Measurements from ENCODE around the gene CCDC85C. TPM values are rescaled to one million over a fixed set of nuclear protein-coding genes. Genes with fewer than 3 reads are reported as not detected.

The CCDC85C gene
- total RNA-seq, 1 experiment from 2014 or later, result 35.8 TPM

- Mint-ChIP-seq H3K4me1 (peaks cover 38% of the 10 kb centered on the region), H3K27me3 (ENCODE audit: low read depth) (no peaks in the 10 kb centered on the region), H3K9me3 (no peaks in the 10 kb centered on the region), H3K36me3 (no peaks in the 10 kb centered on the region), H3K4me3 (no peak overlapping the region), H3K27ac (no peak overlapping the region)
- DNase-seq (ENCODE audit: low spot score), result no peak
- POLR2A ChIA-PET, result no interaction called here
- CTCF ChIA-PET, result interaction anchor here (1.1 kb wide), 1 partner anchor 26 kb away, joined by 4 read pairs; no protein-coding TSS in a partner anchor
- ATAC-seq, result no peak
- no peak for TF ChIP-seq RELA (CRISPR knock-in tag; IDR thresholded peaks at IDR 0.05; ENCODE audit: borderline replicate concordance)
- no peak for TF ChIP-seq JAZF1 (CRISPR knock-in tag; IDR thresholded peaks at IDR 0.05)
- TF ChIP-seq SOX15 (CRISPR knock-in tag; IDR thresholded peaks at IDR 0.05), result no peak
- TF ChIP-seq, protein P1, sequence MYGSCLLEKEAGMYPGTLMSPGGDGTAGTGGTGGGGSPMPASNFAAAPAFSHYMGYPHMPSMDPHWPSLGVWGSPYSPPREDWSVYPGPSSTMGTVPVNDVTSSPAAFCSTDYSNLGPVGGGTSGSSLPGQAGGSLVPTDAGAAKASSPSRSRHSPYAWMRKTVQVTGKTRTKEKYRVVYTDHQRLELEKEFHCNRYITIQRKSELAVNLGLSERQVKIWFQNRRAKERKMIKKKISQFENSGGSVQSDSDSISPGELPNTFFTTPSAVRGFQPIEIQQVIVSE (CRISPR knock-in tag; IDR thresholded peaks at IDR 0.05; ENCODE audit: borderline replicate concordance), result no peak
- no peak for TF ChIP-seq SMAD4 (CRISPR knock-in tag; IDR thresholded peaks at IDR 0.05)
- TF ChIP-seq SP1 (CRISPR knock-in tag; conservative IDR thresholded peaks at IDR 0.05), result no peak
- TF ChIP-seq FOXJ3 (CRISPR knock-in tag; IDR thresholded peaks at IDR 0.05; ENCODE audit: borderline replicate concordance), result no peak
- TF ChIP-seq, protein P2, sequence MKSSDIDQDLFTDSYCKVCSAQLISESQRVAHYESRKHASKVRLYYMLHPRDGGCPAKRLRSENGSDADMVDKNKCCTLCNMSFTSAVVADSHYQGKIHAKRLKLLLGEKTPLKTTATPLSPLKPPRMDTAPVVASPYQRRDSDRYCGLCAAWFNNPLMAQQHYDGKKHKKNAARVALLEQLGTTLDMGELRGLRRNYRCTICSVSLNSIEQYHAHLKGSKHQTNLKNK (CRISPR knock-in tag; IDR thresholded peaks at IDR 0.05), result no peak
- no peak for TF ChIP-seq NR3C1 (CRISPR knock-in tag; conservative IDR thresholded peaks at IDR 0.05; ENCODE audit: low read depth)
- TF ChIP-seq E2F4 (CRISPR knock-in tag; IDR thresholded peaks at IDR 0.05; ENCODE audit: borderline replicate concordance, low read depth), result no peak
- no peak for TF ChIP-seq TEAD1 (CRISPR knock-in tag; IDR thresholded peaks at IDR 0.05)
- TF ChIP-seq ZNF416 (CRISPR knock-in tag; IDR thresholded peaks at IDR 0.05), result no peak
- no peak for TF ChIP-seq HMGA2 (CRISPR knock-in tag; IDR thresholded peaks at IDR 0.05)
- TF ChIP-seq GRHL2 (CRISPR knock-in tag; IDR thresholded peaks at IDR 0.05; ENCODE audit: insufficient replicate concordance, severe bottlenecking), result no peak
Observed at GRCh38 chr14:99590746-99591555, 13.1 kb downstream of the CCDC85C start.

- H3K9me3 Mint-ChIP-seq, result no peaks in the 10 kb centered on the region
- ChIA-PET CTCF (interaction anchor here (0.8 to 1.1 kb wide), 2 partner anchors 16 to 25 kb away, joined by 3 to 4 read pairs; no protein-coding TSS in a partner anchor), POLR2A (no interaction called here)
- no peak for ATAC-seq
- no peak overlapping the region for H3K4me3 Mint-ChIP-seq
- no peaks in the 10 kb centered on the region for H3K36me3 Mint-ChIP-seq
- H3K27me3 Mint-ChIP-seq (ENCODE audit: low read depth), result no peaks in the 10 kb centered on the region
- H3K27ac Mint-ChIP-seq, result peak overlapping the region; percentile 2; the same call in 1 of the 2 replicates
- TF ChIP-seq, protein P3, sequence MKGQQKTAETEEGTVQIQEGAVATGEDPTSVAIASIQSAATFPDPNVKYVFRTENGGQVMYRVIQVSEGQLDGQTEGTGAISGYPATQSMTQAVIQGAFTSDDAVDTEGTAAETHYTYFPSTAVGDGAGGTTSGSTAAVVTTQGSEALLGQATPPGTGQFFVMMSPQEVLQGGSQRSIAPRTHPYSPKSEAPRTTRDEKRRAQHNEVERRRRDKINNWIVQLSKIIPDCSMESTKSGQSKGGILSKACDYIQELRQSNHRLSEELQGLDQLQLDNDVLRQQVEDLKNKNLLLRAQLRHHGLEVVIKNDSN (CRISPR knock-in tag; IDR thresholded peaks at IDR 0.05), result no peak
- no peak for TF ChIP-seq OVOL2 (CRISPR knock-in tag; IDR thresholded peaks at IDR 0.05; ENCODE audit: borderline replicate concordance)
- no peak for TF ChIP-seq HMGA2 (CRISPR knock-in tag; IDR thresholded peaks at IDR 0.05)
- TF ChIP-seq MXD4 (CRISPR knock-in tag; IDR thresholded peaks at IDR 0.05; ENCODE audit: borderline replicate concordance), result no peak
- TF ChIP-seq, protein P4, sequence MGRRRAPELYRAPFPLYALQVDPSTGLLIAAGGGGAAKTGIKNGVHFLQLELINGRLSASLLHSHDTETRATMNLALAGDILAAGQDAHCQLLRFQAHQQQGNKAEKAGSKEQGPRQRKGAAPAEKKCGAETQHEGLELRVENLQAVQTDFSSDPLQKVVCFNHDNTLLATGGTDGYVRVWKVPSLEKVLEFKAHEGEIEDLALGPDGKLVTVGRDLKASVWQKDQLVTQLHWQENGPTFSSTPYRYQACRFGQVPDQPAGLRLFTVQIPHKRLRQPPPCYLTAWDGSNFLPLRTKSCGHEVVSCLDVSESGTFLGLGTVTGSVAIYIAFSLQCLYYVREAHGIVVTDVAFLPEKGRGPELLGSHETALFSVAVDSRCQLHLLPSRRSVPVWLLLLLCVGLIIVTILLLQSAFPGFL (CRISPR knock-in tag; IDR thresholded peaks at IDR 0.05; ENCODE audit: borderline replicate concordance), result no peak
- no peak for TF ChIP-seq ZNF671 (CRISPR knock-in tag; IDR thresholded peaks at IDR 0.05)
- no peak for TF ChIP-seq ZBTB43 (CRISPR knock-in tag; IDR thresholded peaks at IDR 0.05)
- no peak for DNase-seq (ENCODE audit: low spot score)
- H3K4me1 Mint-ChIP-seq, result peaks cover 33% of the 10 kb centered on the region
Observed at GRCh38 chr14:99589651-99590530, 14.1 kb downstream of the CCDC85C start.
